Suprapubic skin (tissue), 4 donors: ENCODE results near the gene BHLHA15. TPM values are rescaled to one million over a fixed set of nuclear protein-coding genes. Genes with fewer than 3 reads are reported as not detected.

Experiments used
- DNase-seq, 2 donors: peaks; one replicate each; pipeline ENCODE4 v3.0.0-alpha.2; 2019; ENCODE audit warnings: low spot score in 2 of 2
- H3K27ac ChIP-seq: fragments of 200-600 bp; sonication (generic); one replicate; pipeline ENCODE4 v1.5.1; 2019
- H3K27me3 ChIP-seq: fragments of 200-600 bp; sonication (generic); one replicate; pipeline ENCODE4 v1.5.1; 2019
- H3K36me3 ChIP-seq: fragments of 200-600 bp; sonication (generic); one replicate; pipeline ENCODE4 v1.5.1; 2019
- H3K4me1 ChIP-seq: fragments of 200-600 bp; sonication (generic); one replicate; pipeline ENCODE4 v1.5.1; 2019
- H3K4me3 ChIP-seq: fragments of 200-600 bp; sonication (generic); one replicate; pipeline ENCODE4 v1.5.1; 2019; ENCODE audit warnings: mild to moderate bottlenecking
- H3K9me3 ChIP-seq: fragments of 200-600 bp; sonication (generic); one replicate; pipeline ENCODE4 v1.5.1; 2019
- CTCF ChIP-seq, 2 donors: fragments of 200-600 bp in 1 of 2; fragments of 450-650 bp in 1 of 2; sonication (generic) in 1 of 2; IDR thresholded peaks; one replicate each; pipeline ENCODE4 v1.5.1; 2016 to 2019; ENCODE audit warnings: antibody characterized with exemption in 2 of 2, mild to moderate bottlenecking in 1 of 2, moderate library complexity in 1 of 2
- EP300 ChIP-seq: sonication (generic); formaldehyde crosslinking; IDR thresholded peaks from one replicate; pipeline ENCODE4 v1.6.1; 2017; ENCODE audit warnings: antibody characterized with exemption
- POLR2A ChIP-seq, 2 donors: fragments of 450-650 bp; IDR thresholded peaks; one replicate each; pipeline ENCODE4 v1.6.1; 2017; ENCODE audit warnings: antibody characterized with exemption in 2 of 2, mild to moderate bottlenecking in 2 of 2, moderate library complexity in 2 of 2
- POLR2AphosphoS5 ChIP-seq, 3 donors: sonication (generic); formaldehyde crosslinking; IDR thresholded peaks; one replicate each; pipeline ENCODE4 v1.6.1; 2017; ENCODE audit warnings: antibody characterized with exemption in 3 of 3
- WGBS: methylation state at CpG from one replicate; pipeline ENCODE4 v1.1.5; 2018; 5-methylcytosine and 5-hydroxymethylcytosine counted together
- total RNA-seq, 4 donors: library from RNA; depleted of rRNA; stranded (reverse); fragments of >200 nt; gene quantifications; one replicate each; pipeline ENCODE4 v1.1.0, GENCODE V29; 2016

BHLHA15 gene
- total RNA-seq, 4 donors from 2014 or later: 1.2 to 7.8 (median 4.4) TPM

- DNase-seq: peak in 1 of 2 donors; percentile 55
- H3K9me3 ChIP-seq: no peaks in the 10 kb centered on the region
- H3K4me3 ChIP-seq: no peak overlapping the region
- H3K4me1 ChIP-seq: no peaks in the 10 kb centered on the region
- H3K27me3 ChIP-seq: no peaks in the 10 kb centered on the region
- 84% methylated on average over 14 of the region's 15 CpGs for WGBS
- TF ChIP-seq POLR2AphosphoS5 (IDR thresholded peaks at IDR 0.05) (no peak), CTCF (IDR thresholded peaks at IDR 0.05) (no peak), EP300 (no peak), POLR2A (IDR thresholded peaks at IDR 0.05) (no peak)
- H3K27ac ChIP-seq: no peak overlapping the region
- H3K36me3 ChIP-seq: peaks cover 51% of the 10 kb centered on the region
These were observed 8.7 kb upstream of the BHLHA15 start for GRCh38 chr7:98202367-98203195.

- 94% methylated on average over 14 of the region's 28 CpGs for WGBS
- peak in 1 of 2 donors; percentile 56 for DNase-seq
These were observed 7.8 kb upstream of the BHLHA15 start for GRCh38 chr7:98203261-98203963.

GRCh38 chr7:98203964-98204605, 7.2 kb upstream of the BHLHA15 start:
- H3K4me3 ChIP-seq: no peak overlapping the region
- peaks cover 46% of the 10 kb centered on the region for H3K36me3 ChIP-seq
- no peaks in the 10 kb centered on the region for H3K27me3 ChIP-seq
- no peaks in the 10 kb centered on the region for H3K4me1 ChIP-seq
- TF ChIP-seq POLR2AphosphoS5 (IDR thresholded peaks at IDR 0.05) (no peak), CTCF (IDR thresholded peaks at IDR 0.05) (no peak), POLR2A (IDR thresholded peaks at IDR 0.05) (no peak), EP300 (no peak)
- 96% methylated on average over 18 of the region's 18 CpGs for WGBS
- H3K9me3 ChIP-seq: no peaks in the 10 kb centered on the region
- H3K27ac ChIP-seq: no peak overlapping the region
- DNase-seq: peak in 1 of 2 donors; percentile 47

More at GRCh38 chr7:98203261-98203963, 7.8 kb upstream of the BHLHA15 start:
- H3K27me3 ChIP-seq: no peaks in the 10 kb centered on the region
- H3K4me3 ChIP-seq: no peak overlapping the region
- no peaks in the 10 kb centered on the region for H3K9me3 ChIP-seq
- peaks cover 47% of the 10 kb centered on the region for H3K36me3 ChIP-seq
- TF ChIP-seq EP300 (no peak), POLR2A (IDR thresholded peaks at IDR 0.05) (no peak), POLR2AphosphoS5 (IDR thresholded peaks at IDR 0.05) (no peak), CTCF (IDR thresholded peaks at IDR 0.05) (no peak)
- no peaks in the 10 kb centered on the region for H3K4me1 ChIP-seq
- no peak overlapping the region for H3K27ac ChIP-seq

GRCh38 chr7:98204670-98205069, 6.6 kb upstream of the BHLHA15 start:
- Histone ChIP-seq H3K9me3 (no peaks in the 10 kb centered on the region), H3K36me3 (peaks cover 46% of the 10 kb centered on the region)
- DNase-seq: peak in 1 of 2 donors; percentile 58

More at GRCh38 chr7:98204670-98205069, 6.6 kb upstream of the BHLHA15 start:
- Histone ChIP-seq H3K4me1 (no peaks in the 10 kb centered on the region), H3K4me3 (no peak overlapping the region), H3K27ac (no peak overlapping the region), H3K27me3 (no peaks in the 10 kb centered on the region)
- 91% methylated on average over 9 of the region's 11 CpGs for WGBS
- no peak for TF ChIP-seq CTCF (IDR thresholded peaks at IDR 0.05)
